GM12891 (cell line): ENCODE data around the gene CYP8B1.

ENCODE experiments used
- POLR2AphosphoS5 ChIP-seq: IDR thresholded peaks from 2 replicates; pipeline ENCODE4 v1.6.1; 2011; ENCODE audit warnings: low read depth, low read length, control low read depth
- POU2F2 ChIP-seq: IDR thresholded peaks from 2 replicates; pipeline ENCODE4 v1.6.1; 2011; ENCODE audit warnings: low read depth, mild to moderate bottlenecking, control low read depth, low read length, moderate library complexity

- no peak for TF ChIP-seq POLR2AphosphoS5
- TF ChIP-seq POU2F2, result no peak
These were observed 28.4 kb upstream of the CYP8B1 start for GRCh38 chr3:42904076-42904475.
